IMR-90 (cell line): Measurements from ENCODE around the gene TWIST1.

Source experiments
- BHLHE40 ChIP-seq: fragments of 150-350 bp; IDR thresholded peaks from 2 replicates; pipeline ENCODE4 v1.6.1; 2016; ENCODE audit warnings: mild to moderate bottlenecking, low read depth, low read length
- CHD1 ChIP-seq: IDR thresholded peaks from 2 replicates; pipeline ENCODE4 v1.6.1; 2012; ENCODE audit warnings: low read depth, low read length, improper control_type of control experiment
- MAZ ChIP-seq: IDR thresholded peaks from 2 replicates; pipeline ENCODE4 v1.6.1; 2012; ENCODE audit warnings: low read depth, mild to moderate bottlenecking, low read length, improper control_type of control experiment, moderate library complexity, borderline replicate concordance
- MXI1 ChIP-seq: IDR thresholded peaks from 2 replicates; pipeline ENCODE4 v1.6.1; 2012; ENCODE audit warnings: low read depth, mild to moderate bottlenecking, low read length, moderate library complexity, borderline replicate concordance
- NFE2L2 ChIP-seq: fragments of 150-350 bp; IDR thresholded peaks from 2 replicates; pipeline ENCODE4 v1.6.1; 2016; ENCODE audit warnings: low read depth, mild to moderate bottlenecking, low read length
- POLR2A ChIP-seq: IDR thresholded peaks from 2 replicates; pipeline ENCODE4 v1.6.1; 2012; ENCODE audit warnings: mild to moderate bottlenecking, low read depth, low read length
- RAD21 ChIP-seq: IDR thresholded peaks from 2 replicates; pipeline ENCODE4 v1.6.1; 2012; ENCODE audit warnings: low read length, improper control_type of control experiment
- RFX5 ChIP-seq: IDR thresholded peaks from 2 replicates; pipeline ENCODE4 v1.8.0; 2012; ENCODE audit warnings: low read depth, mild to moderate bottlenecking, low read length, moderate library complexity
- SMC3 ChIP-seq: fragments of 150-350 bp; IDR thresholded peaks from 2 replicates; pipeline ENCODE4 v1.6.1; 2016; ENCODE audit warnings: low read depth, mild to moderate bottlenecking, antibody characterized with exemption, low read length, moderate library complexity
- TF ChIP-seq, protein P1 (sequence below): conservative IDR thresholded peaks from 2 replicates; pipeline ENCODE4 v1.5.1; 2012; ENCODE audit warnings: mild to moderate bottlenecking, low read depth, low read length, improper control_type of control experiment

DNA sequence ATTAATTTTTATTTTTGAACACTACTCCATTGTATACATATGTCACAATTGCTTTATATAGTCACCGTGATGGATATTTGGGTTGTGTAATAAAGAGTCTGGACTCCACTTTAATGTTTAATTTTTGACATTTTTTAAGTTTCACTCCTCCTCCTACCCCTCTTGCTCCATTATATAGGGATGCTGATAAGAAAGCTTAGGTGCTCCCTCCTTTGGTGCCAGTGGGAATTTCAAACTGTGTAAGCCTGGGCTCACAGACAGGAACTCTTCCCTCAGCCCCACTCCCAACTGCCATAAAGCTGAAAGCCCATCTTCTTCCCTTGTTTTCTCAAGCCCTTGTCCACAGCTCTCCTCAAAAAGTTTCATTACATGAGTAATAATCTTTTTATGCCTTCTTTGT, 47.6 kb downstream of the TWIST1 start:
- TF ChIP-seq, protein P1, sequence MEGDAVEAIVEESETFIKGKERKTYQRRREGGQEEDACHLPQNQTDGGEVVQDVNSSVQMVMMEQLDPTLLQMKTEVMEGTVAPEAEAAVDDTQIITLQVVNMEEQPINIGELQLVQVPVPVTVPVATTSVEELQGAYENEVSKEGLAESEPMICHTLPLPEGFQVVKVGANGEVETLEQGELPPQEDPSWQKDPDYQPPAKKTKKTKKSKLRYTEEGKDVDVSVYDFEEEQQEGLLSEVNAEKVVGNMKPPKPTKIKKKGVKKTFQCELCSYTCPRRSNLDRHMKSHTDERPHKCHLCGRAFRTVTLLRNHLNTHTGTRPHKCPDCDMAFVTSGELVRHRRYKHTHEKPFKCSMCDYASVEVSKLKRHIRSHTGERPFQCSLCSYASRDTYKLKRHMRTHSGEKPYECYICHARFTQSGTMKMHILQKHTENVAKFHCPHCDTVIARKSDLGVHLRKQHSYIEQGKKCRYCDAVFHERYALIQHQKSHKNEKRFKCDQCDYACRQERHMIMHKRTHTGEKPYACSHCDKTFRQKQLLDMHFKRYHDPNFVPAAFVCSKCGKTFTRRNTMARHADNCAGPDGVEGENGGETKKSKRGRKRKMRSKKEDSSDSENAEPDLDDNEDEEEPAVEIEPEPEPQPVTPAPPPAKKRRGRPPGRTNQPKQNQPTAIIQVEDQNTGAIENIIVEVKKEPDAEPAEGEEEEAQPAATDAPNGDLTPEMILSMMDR, result peak; percentile 30; the same call in 1 of the 2 replicates
- TF ChIP-seq MAZ, result no peak
- TF ChIP-seq RAD21, result peak; percentile 45
- peak; percentile 16; the same call in 1 of the 2 replicates for TF ChIP-seq SMC3
- no peak for TF ChIP-seq POLR2A
- TF ChIP-seq RFX5, result no peak
- TF ChIP-seq NFE2L2, result no peak
- no peak for TF ChIP-seq MXI1
- no peak for TF ChIP-seq BHLHE40
- no peak for TF ChIP-seq CHD1
